HepG2 (cell line): ENCODE results near the gene MORC4. TPM values are rescaled to one million over a fixed set of nuclear protein-coding genes. Genes with fewer than 3 reads are reported as not detected.

ENCODE experiments used
- ATAC-seq: fragments of 200-7000 bp; cut with Tn5 transposase; 3 replicates; pipeline ENCODE4 v1.9.1; 2020; ENCODE audit warnings: mild to moderate bottlenecking, moderate library complexity
- BruUV-seq: library from RNA; stranded (reverse); fragments of 400-500 nt; replicated peaks from 2 replicates; lab custom pipeline; 2021; lab: Mats Ljungman, UMichigan
- CTCF ChIA-PET: fragments of 300-600 bp; formaldehyde crosslinking; extraction: SDS; loops from one replicate; lab custom pipeline; 2021; ENCODE audit warnings: low total read pairs, inconsistent platforms, low intra/inter-chr PET ratio; lab: Yijun Ruan, JAX
- POLR2A ChIA-PET: fragments of 350-600 bp; sonication (Branson Sonifier 250); formaldehyde crosslinking; loops from one replicate; lab custom pipeline; 2020; ENCODE audit warnings: antibody characterized with exemption, inconsistent platforms; lab: Yijun Ruan, JAX
- DNase-seq: peaks from one replicate; pipeline ENCODE4 v3.0.0-alpha.2; 2015; ENCODE audit warnings: low spot score
- FAIRE-seq: peaks from 3 replicates; lab custom pipeline; 2011; peaks lifted over from hg19 to GRCh38; lab: Jason Lieb, UNC
- H2AFZ ChIP-seq: one replicate; pipeline ENCODE4 v1.6.1; 2011; ENCODE audit warnings: low read length, inconsistent platforms
- H3K27ac ChIP-seq: fragments of 300-600 bp; 3 replicates; pipeline ENCODE4 v1.8.0; 2011; ENCODE audit warnings: mixed run types, mild to moderate bottlenecking, mixed read lengths, low read length, inconsistent platforms; ENCODE audit not compliant: insufficient read depth; ENCODE audit errors: extremely low read length
- H3K27me3 ChIP-seq, 2 experiments: fragments of 200-600 bp in 1 of 2; 2 replicates in 1 of 2; 3 replicates in 1 of 2; pipeline versions ENCODE4 v1.6.0 to v1.8.0; 2011; ENCODE audit warnings: low read length in 2 of 2, mild to moderate bottlenecking in 2 of 2, moderate library complexity in 2 of 2, inconsistent platforms in 1 of 2; ENCODE audit not compliant: insufficient read depth in 2 of 2, control insufficient read depth in 1 of 2
- H3K36me3 ChIP-seq, 2 experiments: fragments of 200-600 bp in 1 of 2; replicated peaks in 1 of 2; 2 replicates in 1 of 2; 3 replicates in 1 of 2; pipeline versions ENCODE4 v1.5.1 to v1.8.0; 2011; ENCODE audit warnings: low read length in 2 of 2, inconsistent platforms in 1 of 2; ENCODE audit not compliant: insufficient read depth in 2 of 2, control insufficient read depth in 1 of 2
- H3K4me1 ChIP-seq: 2 replicates; pipeline ENCODE4 v1.5.1; 2012; ENCODE audit warnings: low read length, inconsistent platforms; ENCODE audit not compliant: insufficient read depth
- H3K4me2 ChIP-seq: 2 replicates; pipeline ENCODE4 v1.6.0; 2011; ENCODE audit warnings: low read depth, low read length, inconsistent platforms
- H3K4me3 ChIP-seq, 3 experiments: fragments of 200-600 bp in 1 of 3; sonication (generic), shearing (Covaris generic) in 1 of 3; replicated peaks in 1 of 3; 2 replicates each; pipeline ENCODE4 v1.5.1; 2011 to 2016; ENCODE audit warnings: low read length in 3 of 3, inconsistent platforms in 2 of 3, low read depth in 2 of 3, mild to moderate bottlenecking in 2 of 3, control low read depth in 1 of 3, mixed read lengths in 1 of 3; ENCODE audit not compliant: insufficient read depth in 1 of 3
- H3K79me2 ChIP-seq: one replicate; pipeline ENCODE4 v1.6.1; 2011; ENCODE audit warnings: low read length, inconsistent platforms; ENCODE audit not compliant: insufficient read depth
- H3K9ac ChIP-seq: 2 replicates; pipeline ENCODE4 v1.6.0; 2011; ENCODE audit warnings: mild to moderate bottlenecking, low read depth, low read length, inconsistent platforms; ENCODE audit not compliant: insufficient read depth
- H3K9me3 ChIP-seq: 2 replicates; pipeline ENCODE4 v1.5.1; 2012; ENCODE audit warnings: mild to moderate bottlenecking, low read length
- H4K20me1 ChIP-seq: 2 replicates; pipeline ENCODE4 v1.6.0; 2011; ENCODE audit warnings: inconsistent platforms, mild to moderate bottlenecking, low read length, moderate library complexity; ENCODE audit not compliant: insufficient read depth
- FIP1L1 ChIP-seq: fragments of 200-400 bp; formaldehyde crosslinking; IDR thresholded peaks from 2 replicates; pipeline ENCODE4 v1.6.1; 2018; ENCODE audit warnings: low read depth, mild to moderate bottlenecking, low read length, moderate library complexity, borderline replicate concordance; ENCODE audit not compliant: insufficient read depth
- GATA4 ChIP-seq: sonication (generic); IDR thresholded peaks from 2 replicates; pipeline ENCODE4 v1.6.1; 2016; ENCODE audit warnings: antibody characterized with exemption, low read depth, borderline replicate concordance
- NFKBIZ ChIP-seq: IDR thresholded peaks from 2 replicates; pipeline ENCODE4 v1.6.1; 2018; ENCODE audit warnings: missing genetic modification reagents, missing compliant biosample characterization
- RBAK ChIP-seq: sonication (generic); formaldehyde crosslinking; IDR thresholded peaks from 2 replicates; pipeline ENCODE4 v1.5.1; 2020; ENCODE audit warnings: mild to moderate bottlenecking, missing genetic modification reagents
- TCF7 ChIP-seq: sonication (generic); IDR thresholded peaks from 2 replicates; pipeline ENCODE4 v1.6.1; 2016; ENCODE audit warnings: antibody characterized with exemption, low read depth
- ZFP1 ChIP-seq: IDR thresholded peaks from 2 replicates; pipeline ENCODE4 v1.6.1; 2016
- ZNF230 ChIP-seq: sonication (generic); formaldehyde crosslinking; IDR thresholded peaks from 2 replicates; pipeline ENCODE4 v1.4.0; 2020; ENCODE audit warnings: mild to moderate bottlenecking, missing genetic modification reagents
- ZNF616 ChIP-seq: sonication (generic); formaldehyde crosslinking; IDR thresholded peaks from 2 replicates; pipeline ENCODE4 v1.5.0; 2020; ENCODE audit warnings: low read depth, mild to moderate bottlenecking, missing genetic modification reagents
- ZSCAN12 ChIP-seq: sonication (generic); formaldehyde crosslinking; IDR thresholded peaks from 2 replicates; pipeline ENCODE4 v1.9.0; 2021; ENCODE audit warnings: mild to moderate bottlenecking, missing genetic modification reagents
- WGBS: methylation state at CpG from one replicate; pipeline ENCODE4 v1.1.6; 2017; ENCODE audit warnings: low lambda C conversion rate; 5-methylcytosine and 5-hydroxymethylcytosine counted together
- in situ Hi-C: cut with HindIII; loops from 2 replicates; pipeline ENCODE4 v1.10.0; 2017; ENCODE audit warnings: low pct_unique_long_range_greater_than_20kb; ENCODE audit not compliant: extremely low pct_ligation_motif_present
- intact Hi-C: fragments of 100-400 bp; cut with micrococcal nuclease; formaldehyde crosslinking; loops from one replicate; pipeline ENCODE4 v1.10.0; 2022; ENCODE audit not compliant: unreplicated experiment
- polyA plus RNA-seq, 8 experiments: library from polyadenylated mRNA; depleted of rRNA in 3 of 8; stranded (reverse) in 7 of 8; unstranded in 1 of 8; fragments of >200 nt; fragmentation: Illumina TruSeq in 4 of 8; extraction: Trizol in 4 of 8; gene quantifications; 2 replicates each; pipeline versions ENCODE4 v1.2.1 to v1.2.3, GENCODE V29; 2011 to 2016; ENCODE audit warnings: low read depth in 4 of 8, missing spikeins in 1 of 8, mixed read lengths in 1 of 8; ENCODE audit not compliant: insufficient read depth in 1 of 8
- total RNA-seq, 5 experiments: library from RNA; depleted of rRNA; stranded (reverse); fragments of >200 nt; fragmentation: Illumina TruSeq; extraction: Trizol; gene quantifications; 2 replicates each; pipeline ENCODE4 v1.2.3, GENCODE V29; 2016; ENCODE audit warnings: low read depth in 1 of 5
- TF ChIP-seq, protein P1 (sequence below): sonication (generic); formaldehyde crosslinking; conservative IDR thresholded peaks from 2 replicates; pipeline ENCODE4 v1.4.0; 2020; ENCODE audit warnings: missing genetic modification reagents
- TF ChIP-seq, protein P2 (sequence below): sonication (generic); formaldehyde crosslinking; IDR thresholded peaks from 2 replicates; pipeline ENCODE4 v1.4.0; 2020; ENCODE audit warnings: missing genetic modification reagents, borderline replicate concordance
- TF ChIP-seq, protein P3 (sequence below): sonication (generic); formaldehyde crosslinking; conservative IDR thresholded peaks from 2 replicates; pipeline ENCODE4 v1.8.0; 2022; ENCODE audit warnings: mild to moderate bottlenecking, moderate library complexity, missing genetic modification reagents

The MORC4 gene
- total and polyA plus RNA-seq, 2 of the 13 experiments (the other 11 are each of a cell fraction or from before 2014, with no cell fraction given) = 7.3 to 17.6 TPM

DNA sequence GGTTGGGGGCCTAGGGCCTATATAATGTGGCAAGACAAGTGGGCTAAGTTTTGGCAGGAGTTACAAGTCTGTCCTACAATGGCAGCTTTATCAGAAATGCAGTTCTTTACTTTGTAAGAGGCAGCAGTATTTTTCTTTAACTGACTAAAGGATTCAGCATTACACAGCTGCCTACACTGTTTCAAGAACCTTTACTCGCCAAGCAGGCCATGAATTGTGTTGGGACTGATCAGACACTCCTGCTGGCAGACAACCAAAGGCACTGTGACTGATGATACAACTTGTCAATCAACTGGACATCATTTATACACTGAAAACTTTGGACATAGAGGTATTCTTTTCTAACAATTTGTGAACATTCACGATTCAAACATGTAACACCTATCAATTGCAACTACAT lies 4.3 kb downstream of the MORC4 start:
- TF ChIP-seq, protein P1, sequence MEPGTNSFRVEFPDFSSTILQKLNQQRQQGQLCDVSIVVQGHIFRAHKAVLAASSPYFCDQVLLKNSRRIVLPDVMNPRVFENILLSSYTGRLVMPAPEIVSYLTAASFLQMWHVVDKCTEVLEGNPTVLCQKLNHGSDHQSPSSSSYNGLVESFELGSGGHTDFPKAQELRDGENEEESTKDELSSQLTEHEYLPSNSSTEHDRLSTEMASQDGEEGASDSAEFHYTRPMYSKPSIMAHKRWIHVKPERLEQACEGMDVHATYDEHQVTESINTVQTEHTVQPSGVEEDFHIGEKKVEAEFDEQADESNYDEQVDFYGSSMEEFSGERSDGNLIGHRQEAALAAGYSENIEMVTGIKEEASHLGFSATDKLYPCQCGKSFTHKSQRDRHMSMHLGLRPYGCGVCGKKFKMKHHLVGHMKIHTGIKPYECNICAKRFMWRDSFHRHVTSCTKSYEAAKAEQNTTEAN = no peak
- peak; percentile 98 for TF ChIP-seq ZNF616 (CRISPR knock-in tag)
- DNase-seq (no peak), FAIRE-seq (no peak), ATAC-seq (no peak)
- WGBS = 89% methylated on average over 1 of the region's 2 CpGs
- Histone ChIP-seq H3K4me3 (no peak overlapping the region), H3K9ac (no peak overlapping the region), H3K9me3 (no peaks in the 10 kb centered on the region), H3K27me3 (no peaks in the 10 kb centered on the region), H3K4me1 (peaks cover 11% of the 10 kb centered on the region), H3K4me2 (no peak overlapping the region), H3K36me3 (no peaks in the 10 kb centered on the region), H3K79me2 (no peaks in the 10 kb centered on the region), H4K20me1 (no peaks in the 10 kb centered on the region), H3K27ac (no peak overlapping the region), H2AFZ (no peak overlapping the region)
- in situ Hi-C loops = no loop called here
- BruUV-seq = no TSS peak
- ChIA-PET CTCF (no interaction called here), POLR2A (no interaction called here)
- intact Hi-C loops = no loop called here

DNA sequence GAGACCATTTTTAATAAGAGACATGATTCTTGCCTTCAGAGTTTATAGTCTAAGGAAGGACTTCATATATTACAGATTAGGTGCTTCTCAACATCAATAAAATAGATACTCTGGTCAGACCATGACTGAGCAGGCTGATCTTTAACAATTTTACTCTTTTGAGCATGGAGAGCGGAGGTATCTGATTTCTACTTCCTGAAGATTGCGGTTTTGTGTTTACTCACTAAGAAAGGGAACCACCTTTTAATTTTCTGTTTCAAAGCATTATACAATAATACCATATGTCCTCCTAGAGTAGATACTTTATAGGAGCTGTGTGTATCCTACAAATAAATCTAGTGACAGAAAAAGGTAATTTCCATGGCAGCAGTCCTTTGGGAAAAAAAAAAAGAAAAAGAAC lies 12.5 kb downstream of the MORC4 start:
- H3K79me2 ChIP-seq = no peaks in the 10 kb centered on the region
- CTCF ChIA-PET = no interaction called here
- no TSS peak for BruUV-seq
- H3K9ac ChIP-seq = no peak overlapping the region
- no peak for DNase-seq
- no peak overlapping the region for H3K27ac ChIP-seq
- no peak for FAIRE-seq
- H3K4me3 ChIP-seq = no peak overlapping the region
- intact Hi-C loops = no loop called here
- no peak overlapping the region for H2AFZ ChIP-seq
- 100% methylated on average over 2 of the region's 2 CpGs for WGBS
- no peak overlapping the region for H3K4me2 ChIP-seq
- H3K9me3 ChIP-seq = no peaks in the 10 kb centered on the region
- H3K27me3 ChIP-seq = no peaks in the 10 kb centered on the region
- no peaks in the 10 kb centered on the region for H3K36me3 ChIP-seq
- no peaks in the 10 kb centered on the region for H4K20me1 ChIP-seq
- in situ Hi-C loops = no loop called here
- POLR2A ChIA-PET = no interaction called here
- no peak for ATAC-seq
- no peaks in the 10 kb centered on the region for H3K4me1 ChIP-seq
- TF ChIP-seq GATA4 = no peak
- TF ChIP-seq, protein P2, sequence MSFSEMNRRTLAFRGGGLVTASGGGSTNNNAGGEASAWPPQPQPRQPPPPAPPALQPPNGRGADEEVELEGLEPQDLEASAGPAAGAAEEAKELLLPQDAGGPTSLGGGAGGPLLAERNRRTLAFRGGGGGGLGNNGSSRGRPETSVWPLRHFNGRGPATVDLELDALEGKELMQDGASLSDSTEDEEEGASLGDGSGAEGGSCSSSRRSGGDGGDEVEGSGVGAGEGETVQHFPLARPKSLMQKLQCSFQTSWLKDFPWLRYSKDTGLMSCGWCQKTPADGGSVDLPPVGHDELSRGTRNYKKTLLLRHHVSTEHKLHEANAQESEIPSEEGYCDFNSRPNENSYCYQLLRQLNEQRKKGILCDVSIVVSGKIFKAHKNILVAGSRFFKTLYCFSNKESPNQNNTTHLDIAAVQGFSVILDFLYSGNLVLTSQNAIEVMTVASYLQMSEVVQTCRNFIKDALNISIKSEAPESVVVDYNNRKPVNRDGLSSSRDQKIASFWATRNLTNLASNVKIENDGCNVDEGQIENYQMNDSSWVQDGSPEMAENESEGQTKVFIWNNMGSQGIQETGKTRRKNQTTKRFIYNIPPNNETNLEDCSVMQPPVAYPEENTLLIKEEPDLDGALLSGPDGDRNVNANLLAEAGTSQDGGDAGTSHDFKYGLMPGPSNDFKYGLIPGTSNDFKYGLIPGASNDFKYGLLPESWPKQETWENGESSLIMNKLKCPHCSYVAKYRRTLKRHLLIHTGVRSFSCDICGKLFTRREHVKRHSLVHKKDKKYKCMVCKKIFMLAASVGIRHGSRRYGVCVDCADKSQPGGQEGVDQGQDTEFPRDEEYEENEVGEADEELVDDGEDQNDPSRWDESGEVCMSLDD (CRISPR knock-in tag) = no peak
- TF ChIP-seq TCF7 = no peak
- TF ChIP-seq NFKBIZ (CRISPR knock-in tag) = no peak
- no peak for TF ChIP-seq ZNF230 (CRISPR knock-in tag)
- TF ChIP-seq ZFP1 (CRISPR knock-in tag) = no peak
- TF ChIP-seq, protein P3, sequence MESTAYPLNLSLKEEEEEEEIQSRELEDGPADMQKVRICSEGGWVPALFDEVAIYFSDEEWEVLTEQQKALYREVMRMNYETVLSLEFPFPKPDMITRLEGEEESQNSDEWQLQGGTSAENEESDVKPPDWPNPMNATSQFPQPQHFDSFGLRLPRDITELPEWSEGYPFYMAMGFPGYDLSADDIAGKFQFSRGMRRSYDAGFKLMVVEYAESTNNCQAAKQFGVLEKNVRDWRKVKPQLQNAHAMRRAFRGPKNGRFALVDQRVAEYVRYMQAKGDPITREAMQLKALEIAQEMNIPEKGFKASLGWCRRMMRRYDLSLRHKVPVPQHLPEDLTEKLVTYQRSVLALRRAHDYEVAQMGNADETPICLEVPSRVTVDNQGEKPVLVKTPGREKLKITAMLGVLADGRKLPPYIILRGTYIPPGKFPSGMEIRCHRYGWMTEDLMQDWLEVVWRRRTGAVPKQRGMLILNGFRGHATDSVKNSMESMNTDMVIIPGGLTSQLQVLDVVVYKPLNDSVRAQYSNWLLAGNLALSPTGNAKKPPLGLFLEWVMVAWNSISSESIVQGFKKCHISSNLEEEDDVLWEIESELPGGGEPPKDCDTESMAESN (CRISPR knock-in tag) = no peak
- no peak for TF ChIP-seq RBAK (CRISPR knock-in tag)
- TF ChIP-seq ZSCAN12 = no peak
- TF ChIP-seq FIP1L1 = no peak
